Stimulated activated CD4-positive, alpha-beta T cell treated with anti-CD3 and anti-CD28 coated beads, TNF-alpha, amount 100 ng/mL, for 24 hours (primary cell): ENCODE results near the gene TFPT.
"Not testable (repeated sequence)": the region's sequence is repeated elsewhere in the genome, so short reads cannot be mapped to it uniquely, and the experiment has no call there.

Source experiments
- DNase-seq, 3 experiments: peaks; one replicate each; pipeline ENCODE4 v3.0.0-alpha.2; 2020; ENCODE audit warnings: low read depth in 3 of 3

TFPT gene

DNA sequence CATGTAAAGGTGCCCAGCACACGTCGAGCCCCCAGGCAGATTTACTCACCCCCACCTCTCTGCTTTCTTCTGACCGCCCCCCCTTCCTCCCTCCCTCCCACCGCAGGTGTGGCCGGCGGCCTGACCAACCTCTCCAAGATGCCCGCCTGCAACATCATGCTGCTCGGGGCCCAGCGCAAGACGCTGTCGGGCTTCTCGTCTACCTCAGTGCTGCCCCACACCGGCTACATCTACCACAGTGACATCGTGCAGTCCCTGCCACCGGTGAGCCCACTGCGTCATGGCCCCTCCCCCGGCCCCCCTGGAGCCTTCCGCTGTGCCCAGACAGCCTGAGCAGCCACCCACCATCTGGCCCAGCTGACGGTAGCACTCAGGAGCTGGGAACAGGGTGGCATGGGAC, 8.9 kb upstream of the TFPT start:
- DNase-seq, result no peak

DNA sequence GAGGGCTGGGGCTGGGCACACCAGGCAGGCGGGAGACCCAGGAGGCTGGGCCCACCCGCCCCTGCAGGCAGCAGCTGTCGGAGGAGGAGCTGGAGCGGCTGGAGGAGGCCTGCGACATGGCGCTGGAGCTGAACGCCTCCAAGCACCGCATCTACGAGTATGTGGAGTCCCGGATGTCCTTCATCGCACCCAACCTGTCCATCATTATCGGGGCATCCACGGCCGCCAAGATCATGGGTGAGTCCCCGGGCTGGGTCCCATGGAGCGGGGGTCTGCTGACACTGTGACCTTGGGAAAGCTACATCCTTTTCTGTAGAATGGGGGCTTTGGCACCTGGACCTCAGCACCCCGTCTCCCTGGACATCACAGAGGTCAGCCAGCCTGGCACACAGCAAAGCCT, 8.2 kb upstream of the TFPT start:
- DNase-seq, result no peak

DNA sequence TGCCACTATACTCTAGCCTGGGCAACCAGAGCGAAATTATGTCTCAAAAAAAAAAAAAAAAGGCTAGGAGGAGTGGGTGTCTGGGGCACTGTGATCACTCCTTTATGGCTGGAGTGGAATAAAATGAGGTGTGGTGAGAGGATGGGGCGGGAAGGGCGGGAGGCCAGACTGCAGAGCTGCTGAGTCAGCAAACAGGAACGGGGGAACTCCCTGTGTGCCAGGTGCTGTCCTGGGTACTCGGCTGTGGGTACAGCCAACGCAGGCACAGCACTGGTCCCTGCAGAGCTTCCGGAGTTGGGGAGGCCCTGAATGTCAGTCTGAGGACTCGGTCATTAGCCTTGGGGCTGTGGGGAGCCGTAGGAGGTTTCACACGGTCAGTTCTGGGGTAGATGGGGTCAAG, 5.8 kb upstream of the TFPT start:
- no peak for DNase-seq

DNA sequence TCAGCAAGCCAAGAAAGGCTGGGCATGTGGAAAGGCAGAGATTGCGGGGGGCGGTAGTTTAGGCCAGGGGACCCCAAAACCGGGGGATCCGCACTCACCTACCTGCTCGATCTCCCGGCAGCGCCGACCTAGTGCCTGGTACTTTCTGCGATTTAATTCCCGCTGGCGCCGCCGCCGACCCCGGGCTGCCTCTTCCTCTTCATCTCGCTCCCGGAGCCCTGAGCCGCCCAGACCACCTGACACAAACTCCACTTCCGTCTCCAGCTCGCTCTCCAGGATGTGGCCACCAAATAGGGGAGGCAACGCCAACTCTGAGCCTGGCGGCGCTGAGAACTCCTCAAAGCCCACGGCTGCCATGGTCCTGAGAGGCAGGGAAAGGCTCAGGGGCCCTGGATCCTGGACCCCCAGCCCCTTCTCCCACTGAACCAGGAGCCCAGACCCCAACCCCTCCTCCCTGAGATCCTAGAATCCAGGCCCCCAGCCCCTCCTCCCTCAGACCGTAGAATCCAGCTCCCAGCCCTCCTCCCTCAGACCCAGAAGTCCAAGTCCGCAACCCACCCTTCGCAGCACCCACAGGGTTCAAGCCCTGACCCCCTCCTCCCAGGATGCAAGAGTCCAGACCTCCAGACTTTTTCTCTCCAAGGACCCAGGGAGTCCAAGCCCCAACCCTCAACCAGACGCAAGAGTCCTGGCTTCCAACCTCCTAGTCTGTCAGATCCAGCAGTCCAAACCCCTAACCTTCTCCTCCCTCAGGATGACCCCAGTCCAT, 933 bp downstream of the TFPT start:
- peak in 1 of 3 experiments; percentile 49 for DNase-seq

- DNase-seq, result no peak
These were observed 5.8 kb downstream of the TFPT start for GRCh38 chr19:54109651-54110050.

DNA sequence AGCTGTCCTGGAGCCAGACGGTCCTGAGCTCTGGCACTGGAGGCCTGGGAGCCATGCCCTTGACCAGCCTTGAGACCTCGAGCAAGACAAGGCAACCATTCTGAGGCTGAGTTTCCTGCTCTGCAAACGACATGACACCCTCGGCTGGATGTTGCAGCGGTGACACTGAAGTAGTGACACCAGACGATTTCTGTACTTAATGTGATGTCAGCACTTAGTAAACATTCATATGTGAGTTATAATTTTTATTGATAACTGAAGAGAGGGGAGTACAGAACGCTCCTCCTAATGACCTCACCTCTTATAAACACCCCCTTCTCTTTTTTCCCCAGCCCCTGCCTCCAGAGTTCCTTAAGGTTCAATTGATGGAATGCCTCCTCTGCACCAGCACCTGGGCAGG, 7.0 kb downstream of the TFPT start:
- no peak for DNase-seq

GRCh38 chr19:54107876-54108490, 7.5 kb downstream of the TFPT start:
- DNase-seq, result no peak

DNA sequence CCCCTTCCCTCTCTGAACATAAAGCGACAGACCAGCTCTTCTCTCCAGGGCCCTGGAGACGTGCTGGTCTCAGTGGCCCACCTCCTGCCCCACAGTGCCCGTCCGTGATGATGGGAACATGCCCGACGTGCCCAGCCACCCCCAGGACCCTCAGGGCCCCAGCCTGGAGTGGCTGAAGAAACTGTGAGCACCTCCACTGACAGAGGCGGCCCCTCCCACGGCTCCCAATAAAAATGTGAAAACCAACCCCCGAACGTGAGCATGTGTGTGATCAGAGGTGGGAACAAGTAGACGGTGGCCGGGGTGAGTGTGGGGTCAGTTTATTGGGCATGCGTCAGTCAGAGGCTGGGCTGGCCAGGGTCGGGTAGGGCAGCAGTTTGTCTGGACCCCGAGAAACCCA, 8.7 kb downstream of the TFPT start:
- DNase-seq, result no peak

DNA sequence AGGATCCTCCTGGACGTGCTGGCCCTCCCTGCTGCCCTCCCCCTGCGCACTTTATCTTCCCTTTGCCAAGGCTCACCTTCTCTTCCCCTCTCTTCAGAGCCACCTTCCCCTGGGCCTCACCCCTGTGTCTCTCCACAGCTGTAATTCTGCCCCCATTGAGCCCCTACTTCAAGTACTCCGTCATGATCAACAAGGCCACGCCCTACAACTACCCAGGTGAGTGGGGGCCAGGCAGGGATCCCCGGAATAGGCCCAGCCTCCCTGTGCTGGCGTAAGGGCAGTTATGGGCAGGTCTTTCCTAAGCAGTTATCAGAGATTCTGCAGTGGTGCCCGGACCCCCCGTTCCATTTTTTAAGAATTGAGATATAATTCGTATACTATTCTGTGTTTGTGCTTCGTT, 9.7 kb downstream of the TFPT start:
- DNase-seq, result no peak

GRCh38 chr19:54104998-54105715, 10.3 kb downstream of the TFPT start:
- DNase-seq, result no peak

DNA sequence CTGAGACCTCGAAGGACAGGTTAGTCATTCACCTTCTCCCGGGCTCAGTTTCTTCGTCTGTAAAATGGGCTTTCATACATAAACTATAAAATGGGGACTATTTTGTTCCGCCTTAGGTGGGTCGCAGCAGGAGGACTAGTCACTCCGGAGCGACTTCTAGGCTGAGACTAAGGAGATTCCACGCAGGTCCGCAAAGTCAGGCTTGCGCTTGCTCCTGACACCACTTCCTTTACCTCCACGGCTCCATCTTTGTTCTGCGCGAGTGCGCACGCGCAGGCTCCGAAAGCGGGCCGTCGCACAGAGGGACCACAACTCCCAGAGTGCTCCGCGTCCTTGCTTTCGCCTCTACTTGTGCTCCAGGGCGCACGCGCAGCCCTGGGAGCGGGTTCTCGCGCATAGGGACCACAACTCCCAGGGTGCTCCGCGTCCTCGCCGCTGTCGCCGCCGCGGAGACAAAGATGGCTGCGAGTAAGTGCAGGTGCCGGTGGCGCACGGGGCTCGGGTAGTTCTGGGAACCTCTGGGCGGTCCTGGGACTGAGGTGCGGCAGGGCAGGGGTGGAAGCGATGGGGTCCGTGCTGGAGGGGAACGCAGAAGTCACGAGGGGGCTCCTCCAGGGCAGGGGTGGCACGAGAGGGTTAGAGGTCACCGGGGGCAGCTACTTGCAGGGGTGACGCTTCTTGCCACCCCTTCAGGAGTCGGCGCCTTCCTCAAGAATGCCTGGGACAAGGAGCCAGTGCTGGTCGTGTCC, 12.9 kb downstream of the TFPT start, which contains the start of gene NDUFA3:
TSS of gene NDUFA3 (plus strand) at position 435 of the 749 bp plus-strand sequence. CDS start at position 459, 24 bp downstream.
- DNase-seq, result peak; percentile 94 to 95 (median 95)

DNA sequence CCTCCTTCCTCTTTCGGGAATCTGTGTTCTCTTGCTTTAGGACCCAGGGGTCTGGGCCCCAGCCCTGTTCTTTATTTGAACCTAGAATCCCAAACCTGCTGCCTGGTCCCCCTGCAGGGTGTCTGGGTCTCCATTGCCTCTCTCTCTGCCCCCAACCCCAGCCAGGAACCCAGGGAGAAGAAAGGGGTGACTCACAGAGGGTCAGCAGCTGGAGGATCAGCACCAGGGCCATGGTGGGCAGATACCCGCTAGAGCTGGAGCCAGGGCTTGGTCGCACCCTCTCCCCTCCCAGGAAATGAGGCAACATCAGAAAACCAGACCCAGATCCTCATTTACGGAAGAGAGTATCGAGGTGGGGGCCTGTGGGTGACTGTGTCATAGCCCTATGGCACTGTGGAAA, 14.9 kb downstream of the TFPT start, which contains the start of gene OSCAR:
TSS of gene OSCAR (minus strand) at position 243 of the 400 bp plus-strand sequence. CDS start at position 232, 11 bp downstream.
- DNase-seq, result no peak

GRCh38 chr19:54099903-54100255, 15.6 kb downstream of the TFPT start:
- DNase-seq, result not testable (repeated sequence)

- DNase-seq, result no peak
These were observed 16.1 kb downstream of the TFPT start for GRCh38 chr19:54099190-54099902.

GRCh38 chr19:54096617-54097106, 18.8 kb downstream of the TFPT start:
- no peak for DNase-seq

DNA sequence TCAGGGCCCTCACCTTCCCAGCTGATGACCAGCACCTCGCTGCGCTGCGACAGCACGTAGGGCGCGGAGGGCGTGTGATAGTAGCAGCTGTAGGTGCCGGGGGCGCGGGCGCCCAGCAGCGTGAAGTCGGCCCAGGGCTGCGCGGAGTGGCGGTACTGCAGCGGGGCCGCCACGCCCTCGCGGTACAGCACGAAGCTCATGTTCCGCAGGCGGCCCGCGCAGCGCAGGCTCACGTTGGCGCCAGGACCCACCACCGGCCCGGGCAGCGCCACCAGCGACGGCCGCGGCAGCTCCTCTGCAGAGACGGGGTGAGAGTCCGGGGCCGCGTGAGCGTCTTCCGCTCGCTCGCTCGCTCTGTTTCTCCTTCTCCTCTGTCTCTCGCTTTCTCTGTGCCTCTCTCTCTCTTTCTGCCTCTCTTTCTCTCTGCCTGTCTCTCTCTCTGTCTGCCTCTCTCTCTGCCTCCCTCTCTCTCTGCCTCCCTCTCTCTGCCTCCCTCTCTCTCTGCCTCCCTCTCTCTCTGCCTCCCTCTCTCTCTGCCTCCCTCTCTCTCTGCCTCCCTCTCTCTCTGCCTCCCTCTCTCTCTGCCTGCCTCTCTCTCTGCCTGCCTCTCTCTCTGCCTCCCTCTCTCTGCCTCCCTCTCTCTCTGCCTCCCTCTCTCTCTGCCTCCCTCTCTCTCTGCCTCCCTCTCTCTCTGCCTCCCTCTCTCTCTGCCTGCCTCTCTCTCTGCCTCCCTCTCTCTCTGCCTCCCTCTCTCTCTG, 19.4 kb downstream of the TFPT start:
- DNase-seq, result peak in 1 of 3 experiments; percentile 43

- no peak for DNase-seq
These were observed 20.2 kb downstream of the TFPT start for GRCh38 chr19:54095136-54095858.

GRCh38 chr19:54094426-54095000, 20.9 kb downstream of the TFPT start:
- DNase-seq, result no peak

GRCh38 chr19:54084410-54084809, 31.0 kb downstream of the TFPT start:
- DNase-seq, result no peak
